K562 treated with DMSO at 1 percent for 4 hours (cell line): ENCODE results near the gene DEUP1. TPM values are rescaled to one million over a fixed set of nuclear protein-coding genes. Genes with fewer than 3 reads are reported as not detected.

Experiments
- total RNA-seq: library from RNA; unstranded; fragments of 300-600 nt; gene quantifications from 2 replicates; pipeline ENCODE4 v1.2.3, GENCODE V29; 2022; ENCODE audit not compliant: insufficient read depth

Gene DEUP1
- total RNA-seq, result 6.1 and 7.6 TPM in 2 replicates

GRCh38 chr11:93330446-93330984 is at the start of gene DEUP1:
Gene DEUP1 (plus strand): TSS chr11:93330742. CDS start chr11:93332260, 1,518 bp downstream.

Other genes with a start within 250 kb of the DEUP1 start
- 4.9 and 7.1 TPM in 2 replicates for gene SLC36A4, start 132.8 kb upstream of the DEUP1 start, total RNA-seq
- 45.4 and 51.8 TPM in 2 replicates for gene SMCO4, start 212.6 kb downstream of the DEUP1 start, total RNA-seq